Measurements from ENCODE around the gene RAB7A. TPM values are rescaled to one million over a fixed set of nuclear protein-coding genes. Genes with fewer than 3 reads are reported as not detected.

The RAB7A gene
- total and polyA plus RNA-seq, 8 donors, result 43.6 to 112 (median 68.7) TPM

GRCh38 chr3:128855569-128855968 lies 129.6 kb downstream of the RAB7A start:
- H3K27me3 ChIP-seq, result no peaks in the 10 kb centered on the region
- FAIRE-seq, result no peak
- H3K4me1 ChIP-seq, result no peaks in the 10 kb centered on the region
- TF ChIP-seq CTCF (IDR thresholded peaks at IDR 0.05), result no peak
- no peak for ATAC-seq
- no peak overlapping the region for H3K4me3 ChIP-seq
- no peaks in the 10 kb centered on the region for H3K36me3 ChIP-seq
- no peak for DNase-seq
- no peaks in the 10 kb centered on the region for H3K9me3 ChIP-seq
- no peak overlapping the region for H3K27ac ChIP-seq
- 55 to 86% methylated on average over 4 of the region's 4 CpGs for WGBS, 2 donors
- intact Hi-C loops (cut with DNase I), result no loop called here

- no peaks in the 10 kb centered on the region for H3K4me1 ChIP-seq
- intact Hi-C loops (cut with DNase I), result no loop called here
- no peaks in the 10 kb centered on the region for H3K9me3 ChIP-seq
- no peaks in the 10 kb centered on the region for H3K27me3 ChIP-seq
- WGBS, 2 donors, result 91 to 100% methylated on average over 3 of the region's 3 CpGs
- TF ChIP-seq CTCF (IDR thresholded peaks at IDR 0.05), result no peak
- no peak for ATAC-seq
- H3K27ac ChIP-seq, result no peak overlapping the region
- DNase-seq, result no peak
- no peaks in the 10 kb centered on the region for H3K36me3 ChIP-seq
- no peak for FAIRE-seq
- no peak overlapping the region for H3K4me3 ChIP-seq
These were observed 132.2 kb downstream of the RAB7A start for GRCh38 chr3:128858167-128858566.

GRCh38 chr3:128859630-128860029 lies 133.6 kb downstream of the RAB7A start:
- Histone ChIP-seq H3K4me1 (no peaks in the 10 kb centered on the region), H3K4me3 (no peak overlapping the region), H3K36me3 (no peaks in the 10 kb centered on the region), H3K9me3 (no peaks in the 10 kb centered on the region), H3K27me3 (no peaks in the 10 kb centered on the region), H3K27ac (no peak overlapping the region)
- no peak for FAIRE-seq
- TF ChIP-seq CTCF (IDR thresholded peaks at IDR 0.05), result no peak
- DNase-seq, result no peak
- ATAC-seq, result no peak
- WGBS, 2 donors, result 91 to 92% methylated on average over 6 of the region's 6 CpGs
- intact Hi-C loops (cut with DNase I), result no loop called here

- no peaks in the 10 kb centered on the region for H3K9me3 ChIP-seq
- no peak overlapping the region for H3K27ac ChIP-seq
- H3K36me3 ChIP-seq, result no peaks in the 10 kb centered on the region
- ATAC-seq (no peak), FAIRE-seq (no peak), DNase-seq (no peak)
- TF ChIP-seq CTCF (IDR thresholded peaks at IDR 0.05), result no peak
- H3K4me3 ChIP-seq, result no peak overlapping the region
- intact Hi-C loops (cut with DNase I), result no loop called here
- no peaks in the 10 kb centered on the region for H3K4me1 ChIP-seq
- H3K27me3 ChIP-seq, result no peaks in the 10 kb centered on the region
- WGBS, 2 donors, result 87 to 92% methylated on average over 5 to 6 of the region's 6 CpGs
These were observed 135.5 kb downstream of the RAB7A start for GRCh38 chr3:128861491-128861890.

GRCh38 chr3:128863560-128863959 lies 137.6 kb downstream of the RAB7A start:
- DNase-seq (no peak), ATAC-seq (no peak), FAIRE-seq (no peak)
- TF ChIP-seq CTCF (IDR thresholded peaks at IDR 0.05), result no peak
- Histone ChIP-seq H3K36me3 (no peaks in the 10 kb centered on the region), H3K4me3 (no peak overlapping the region), H3K27me3 (no peaks in the 10 kb centered on the region), H3K27ac (no peak overlapping the region), H3K4me1 (no peaks in the 10 kb centered on the region), H3K9me3 (no peaks in the 10 kb centered on the region)
- WGBS, 2 donors, result 70 to 74% methylated on average over 3 of the region's 3 CpGs
- intact Hi-C loops (cut with DNase I), result no loop called here

Other genes with a start within 250 kb of the RAB7A start
- 10 to 100 TPM in 5 of 6 donors, 1 to 10 TPM in 1; 6.2 to 17.1 (median 11.1) TPM for gene GATA2, start 233.0 kb upstream of the RAB7A start, total RNA-seq
- 10 to 100 TPM in 1 of 2 donors, 1 to 10 TPM in 1; 7.3 to 15.8 TPM for gene GATA2, start 233.0 kb upstream of the RAB7A start, polyA plus RNA-seq
- 100 to 1,000 TPM in 3 of 6 donors, 10 to 100 TPM in 3; 52.5 to 137 (median 99.4) TPM for gene RPN1, start 75.4 kb upstream of the RAB7A start, total RNA-seq
- gene RPN1, start 75.4 kb upstream of the RAB7A start, polyA plus RNA-seq, result 10 to 100 TPM; 56.7 to 85.1 TPM
- 10 to 100 TPM; 18.0 to 26.7 (median 22.3) TPM for gene ACAD9, start 153.4 kb downstream of the RAB7A start, total RNA-seq
- gene ACAD9, start 153.4 kb downstream of the RAB7A start, polyA plus RNA-seq, result 10 to 100 TPM; 28.5 to 30.5 TPM

Measured in pancreas (tissue), 10 donors.